SK-N-SH (cell line): Measurements from ENCODE around the gene NODAL. TPM values are rescaled to one million over a fixed set of nuclear protein-coding genes. Genes with fewer than 3 reads are reported as not detected.

ENCODE experiments used
- CTCF ChIA-PET: fragments of 300-600, 350-600 bp; formaldehyde crosslinking; extraction: SDS; loops from one replicate; lab custom pipeline; 2021; lab: Yijun Ruan, JAX
- POLR2A ChIA-PET: fragments of 350-600 bp; sonication (Branson Sonifier 250); formaldehyde crosslinking; extraction: SDS; loops from one replicate; lab custom pipeline; 2020; ENCODE audit warnings: antibody characterized with exemption, inconsistent platforms; lab: Yijun Ruan, JAX
- DNase-seq: peaks from one replicate; pipeline ENCODE4 v3.0.0; 2012
- H2AFZ ChIP-seq: fragments of 200-600 bp; sonication (generic); 2 replicates; pipeline ENCODE4 v1.8.1; 2016; ENCODE audit warnings: antibody characterized with exemption, mild to moderate bottlenecking, low read depth
- H3F3A ChIP-seq: fragments of 200-600 bp; sonication (generic); replicated peaks from 2 replicates; pipeline ENCODE3; 2016; ENCODE audit warnings: antibody characterized with exemption, mild to moderate bottlenecking; ENCODE audit not compliant: insufficient read depth
- H3K27ac ChIP-seq, 2 experiments: fragments of 200-500 bp in 1 of 2; fragments of 200-600 bp in 1 of 2; sonication (Bioruptor generic) in 1 of 2; sonication (generic), shearing (Covaris generic) in 1 of 2; 2 replicates each; pipeline versions ENCODE4 v1.5.1 to v1.6.1; 2014 to 2016; ENCODE audit warnings: low read depth in 2 of 2, inconsistent platforms in 1 of 2, low read length in 1 of 2, mild to moderate bottlenecking in 1 of 2, mixed read lengths in 1 of 2
- H3K27me3 ChIP-seq: fragments of 200-600 bp; sonication (generic), shearing (Covaris generic); 2 replicates; pipeline ENCODE4 v1.6.1; 2016; ENCODE audit warnings: mixed run types; ENCODE audit not compliant: insufficient read depth
- H3K36me3 ChIP-seq, 2 experiments: fragments of 200-500 bp in 1 of 2; fragments of 200-600 bp in 1 of 2; sonication (Bioruptor generic) in 1 of 2; sonication (generic) in 1 of 2; replicated peaks in 1 of 2; 2 replicates each; pipeline versions ENCODE3 to v1.5.1; 2014 to 2016; ENCODE audit warnings: low read length in 1 of 2, mild to moderate bottlenecking in 1 of 2; ENCODE audit not compliant: insufficient read depth in 2 of 2, control insufficient read depth in 1 of 2
- H3K4me1 ChIP-seq, 2 experiments: fragments of 200-500 bp in 1 of 2; fragments of 200-600 bp in 1 of 2; sonication (Bioruptor generic) in 1 of 2; sonication (generic), shearing (Covaris generic) in 1 of 2; 2 replicates each; pipeline versions ENCODE4 v1.5.1 to v1.6.1; 2014 to 2016; ENCODE audit warnings: low read depth in 1 of 2, low read length in 1 of 2, mixed run types in 1 of 2; ENCODE audit not compliant: insufficient read depth in 2 of 2, control insufficient read depth in 1 of 2
- H3K4me2 ChIP-seq: fragments of 200-600 bp; sonication (generic), shearing (Covaris generic); 2 replicates; pipeline ENCODE4 v1.6.1; 2017; ENCODE audit warnings: mixed run types
- H3K4me3 ChIP-seq, 2 experiments: fragments of 200-500 bp in 1 of 2; fragments of 200-600 bp in 1 of 2; sonication (Bioruptor generic) in 1 of 2; sonication (generic), shearing (Covaris generic) in 1 of 2; 2 replicates each; pipeline versions ENCODE4 v1.5.1 to v1.8.1; 2014 to 2016; ENCODE audit warnings: low read depth in 2 of 2, inconsistent platforms in 1 of 2, low read length in 1 of 2, mild to moderate bottlenecking in 1 of 2, mixed read lengths in 1 of 2, moderate library complexity in 1 of 2
- H3K79me2 ChIP-seq: fragments of 200-600 bp; sonication (generic); 2 replicates; pipeline ENCODE4 v1.8.1; 2017; ENCODE audit warnings: mild to moderate bottlenecking; ENCODE audit not compliant: insufficient read depth
- H3K9ac ChIP-seq: fragments of 200-600 bp; sonication (generic); 2 replicates; pipeline ENCODE4 v1.6.1; 2017; ENCODE audit warnings: mixed run types
- H3K9me2 ChIP-seq: fragments of 200-600 bp; sonication (generic); 2 replicates; pipeline ENCODE4 v1.6.1; 2017; ENCODE audit warnings: mixed run types
- H3K9me3 ChIP-seq: fragments of 200-600 bp; sonication (generic); 2 replicates; pipeline ENCODE4 v1.6.1; 2017; ENCODE audit warnings: mixed run types, mild to moderate bottlenecking, moderate library complexity
- H4K20me1 ChIP-seq: fragments of 200-600 bp; sonication (generic); 2 replicates; pipeline ENCODE4 v1.6.1; 2017; ENCODE audit warnings: mild to moderate bottlenecking, mixed run types; ENCODE audit not compliant: insufficient read depth
- CHD2 ChIP-seq: fragments of 150-350 bp; IDR thresholded peaks from 2 replicates; pipeline ENCODE4 v1.6.1; 2018; ENCODE audit warnings: low read length; ENCODE audit not compliant: partially characterized antibody
- ELF1 ChIP-seq: IDR thresholded peaks from 2 replicates; pipeline ENCODE4 v1.4.0; 2012
- FOSL2 ChIP-seq: IDR thresholded peaks from 2 replicates; pipeline ENCODE4 v1.4.0; 2012; ENCODE audit warnings: low read depth, mild to moderate bottlenecking, moderate library complexity, borderline replicate concordance
- FOXJ3 ChIP-seq: sonication (generic); formaldehyde crosslinking; IDR thresholded peaks from 2 replicates; pipeline ENCODE4 v1.5.1; 2020; ENCODE audit warnings: mild to moderate bottlenecking, missing genetic modification reagents
- GATA2 ChIP-seq: sonication (generic); formaldehyde crosslinking; IDR thresholded peaks from 2 replicates; pipeline ENCODE4 v1.5.0; 2020; ENCODE audit warnings: mild to moderate bottlenecking, missing genetic modification reagents
- IRF3 ChIP-seq: fragments of 150-350 bp; IDR thresholded peaks from 2 replicates; pipeline ENCODE4 v1.6.1; 2016; ENCODE audit warnings: mild to moderate bottlenecking, low read depth, low read length
- MAX ChIP-seq: IDR thresholded peaks from 2 replicates; pipeline ENCODE4 v1.4.0; 2012; ENCODE audit warnings: low read depth
- NFIC ChIP-seq: IDR thresholded peaks from 2 replicates; pipeline ENCODE4 v1.4.0; 2012; ENCODE audit warnings: borderline replicate concordance
- NRF1 ChIP-seq: IDR thresholded peaks from 2 replicates; pipeline ENCODE4 v1.6.1; 2012; ENCODE audit warnings: low read depth, mild to moderate bottlenecking, low read length
- POLR2AphosphoS5 ChIP-seq: IDR thresholded peaks from 2 replicates; pipeline ENCODE4 v1.6.1; 2012; ENCODE audit warnings: low read depth, low read length
- RAD21 ChIP-seq: IDR thresholded peaks from 2 replicates; pipeline ENCODE4 v1.6.1; 2012; ENCODE audit warnings: mild to moderate bottlenecking, low read length
- RXRA ChIP-seq: IDR thresholded peaks from 2 replicates; pipeline ENCODE4 v1.4.0; 2012; ENCODE audit warnings: low read depth, mild to moderate bottlenecking, borderline replicate concordance
- SIN3A ChIP-seq: IDR thresholded peaks from 2 replicates; pipeline ENCODE4 v1.6.1; 2012; ENCODE audit warnings: low read depth, mild to moderate bottlenecking, low read length, moderate library complexity, borderline replicate concordance
- SMC3 ChIP-seq: IDR thresholded peaks from 2 replicates; pipeline ENCODE4 v1.6.1; 2012; ENCODE audit warnings: low read depth, low read length, improper control_type of control experiment
- USF1 ChIP-seq: IDR thresholded peaks from 2 replicates; pipeline ENCODE4 v1.4.0; 2012; ENCODE audit warnings: low read depth, borderline replicate concordance
- USF2 ChIP-seq: fragments of 150-350 bp; IDR thresholded peaks from 2 replicates; pipeline ENCODE4 v1.6.1; 2017; ENCODE audit warnings: antibody characterized with exemption, low read length, low read depth, borderline replicate concordance
- WGBS: methylation state at CpG from one replicate; pipeline ENCODE4 v1.1.6; 2017; ENCODE audit warnings: low lambda C conversion rate; 5-methylcytosine and 5-hydroxymethylcytosine counted together
- polyA plus RNA-seq, 3 experiments: library from polyadenylated mRNA; depleted of rRNA; stranded (reverse); fragments of >200 nt; gene quantifications; 2 replicates each; pipeline ENCODE4 v1.2.3, GENCODE V29; 2012

NODAL gene
- polyA plus RNA-seq, 1 of the 3 experiments (the other 2 are of a cell fraction): not detected

GRCh38 chr10:70430493-70431445 lies 10.7 kb downstream of the NODAL start:
- Histone ChIP-seq H3K4me3 (no peak overlapping the region), H2AFZ (no peak overlapping the region), H3F3A (no peaks in the 10 kb centered on the region), H3K36me3 (peaks cover 20 to 30% of the 10 kb centered on the region in 2 experiments), H3K9me3 (no peaks in the 10 kb centered on the region), H3K4me1 (peaks cover 0 to 7% of the 10 kb centered on the region in 2 experiments; a peak in 1 of 4 replicates), H3K27me3 (no peaks in the 10 kb centered on the region), H3K9ac (no peak overlapping the region), H4K20me1 (no peaks in the 10 kb centered on the region), H3K27ac (no peak overlapping the region), H3K79me2 (no peaks in the 10 kb centered on the region), H3K9me2 (no peaks in the 10 kb centered on the region), H3K4me2 (no peak overlapping the region)
- WGBS: 77% methylated on average over 5 of the region's 6 CpGs
- TF ChIP-seq RAD21: no peak
- no peak for TF ChIP-seq GATA2 (CRISPR knock-in tag)
- TF ChIP-seq SMC3: no peak
- TF ChIP-seq ELF1: no peak
- TF ChIP-seq MAX: no peak
- no peak for TF ChIP-seq POLR2AphosphoS5
- no peak for TF ChIP-seq NFIC
- no peak for TF ChIP-seq FOSL2
- no peak for TF ChIP-seq USF1
- no peak for TF ChIP-seq RXRA
- POLR2A ChIA-PET: no interaction called here
- CTCF ChIA-PET: interaction anchor here (1.3 kb wide), 2 partner anchors 10 to 11 kb away, joined by 3 read pairs; partner anchors contain the start of gene NODAL
- DNase-seq: no peak

- Histone ChIP-seq H3K79me2 (no peaks in the 10 kb centered on the region), H3K4me1 (peaks cover 0 to under 1% of the 10 kb centered on the region in 2 experiments; a peak in 1 of 4 replicates), H3K27ac (no peak overlapping the region), H2AFZ (no peak overlapping the region), H4K20me1 (no peaks in the 10 kb centered on the region), H3K9me2 (no peaks in the 10 kb centered on the region), H3F3A (no peaks in the 10 kb centered on the region), H3K4me3 (no peak overlapping the region), H3K4me2 (no peak overlapping the region), H3K27me3 (no peaks in the 10 kb centered on the region), H3K9ac (no peak overlapping the region), H3K9me3 (no peaks in the 10 kb centered on the region), H3K36me3 (peaks cover 42 to 69% of the 10 kb centered on the region in 2 experiments)
- TF ChIP-seq NFIC (no peak), IRF3 (no peak), USF2 (no peak), NRF1 (no peak), CHD2 (no peak), FOXJ3 (CRISPR knock-in tag) (no peak), SIN3A (no peak), RAD21 (no peak), RXRA (no peak)
- DNase-seq: no peak
- 95% methylated on average over 3 of the region's 3 CpGs for WGBS
- CTCF ChIA-PET: interaction anchor here (0.6 to 1.3 kb wide), 5 partner anchors 21 to 205 kb away, joined by 3 read pairs; no protein-coding TSS in a partner anchor
- POLR2A ChIA-PET: no interaction called here
Observed at GRCh38 chr10:70426823-70427222, 14.7 kb downstream of the NODAL start.
